Lung (tissue), 12 donors: Measurements from ENCODE around the gene ZNFX1. TPM values are rescaled to one million over a fixed set of nuclear protein-coding genes. Genes with fewer than 3 reads are reported as not detected.

Source experiments
- ATAC-seq: fragments of 200-7000 bp; cut with Tn5 transposase; one replicate; pipeline ENCODE4 v1.9.1; 2020; ENCODE audit warnings: moderate number of reproducible peaks; ENCODE audit not compliant: insufficient read depth, low FRiP score
- DNase-seq, 3 donors: peaks; one replicate each; pipeline ENCODE4 v3.0.0-alpha.2; 2013 to 2017
- H3K27ac ChIP-seq, 2 donors: one replicate each; pipeline ENCODE4 v1.5.1; 2013; ENCODE audit warnings: mild to moderate bottlenecking in 2 of 2, moderate library complexity in 2 of 2, control low read depth in 1 of 2, inconsistent platforms in 1 of 2, low read depth in 1 of 2, low read length in 1 of 2
- H3K27me3 ChIP-seq, 3 donors: one replicate each; pipeline ENCODE4 v1.5.1; 2013; ENCODE audit warnings: low read length in 2 of 3; ENCODE audit not compliant: control insufficient read depth in 3 of 3, insufficient read depth in 3 of 3
- H3K36me3 ChIP-seq, 4 donors: one replicate each; pipeline ENCODE4 v1.5.1; 2013; ENCODE audit warnings: low read length in 4 of 4, mild to moderate bottlenecking in 1 of 4, moderate library complexity in 1 of 4; ENCODE audit not compliant: control insufficient read depth in 4 of 4, insufficient read depth in 4 of 4
- H3K4me1 ChIP-seq, 5 donors: one replicate each; pipeline ENCODE4 v1.5.1; 2013; ENCODE audit warnings: low read length in 5 of 5, mild to moderate bottlenecking in 2 of 5, moderate library complexity in 1 of 5; ENCODE audit not compliant: control insufficient read depth in 5 of 5, insufficient read depth in 5 of 5
- H3K4me3 ChIP-seq: one replicate; pipeline ENCODE4 v1.5.1; 2013; ENCODE audit warnings: mild to moderate bottlenecking, control low read depth, moderate library complexity
- H3K9ac ChIP-seq, 2 donors: one replicate each; pipeline ENCODE4 v1.5.1; 2013; ENCODE audit warnings: low read length in 2 of 2, control low read depth in 1 of 2; ENCODE audit not compliant: insufficient read depth in 1 of 2
- H3K9me3 ChIP-seq, 4 donors: one replicate each; pipeline ENCODE4 v1.5.1; 2013; ENCODE audit warnings: low read length in 3 of 4, mild to moderate bottlenecking in 1 of 4, moderate library complexity in 1 of 4; ENCODE audit not compliant: control insufficient read depth in 4 of 4, insufficient read depth in 3 of 4
- CTCF ChIP-seq: IDR thresholded peaks from 2 replicates; pipeline ENCODE4 v1.5.1; 2012; ENCODE audit warnings: mild to moderate bottlenecking; ENCODE audit errors: control extremely low read depth, extremely low read depth
- WGBS, 2 donors: extraction: QIAGEN DNeasy Blood & Tissue Kit; methylation state at CpG; one replicate each; pipeline ENCODE4 v1.1.7; 2013; 5-methylcytosine and 5-hydroxymethylcytosine counted together
- polyA plus RNA-seq, 2 donors: library from polyadenylated mRNA; stranded (reverse); fragments of 200-250 nt; gene quantifications; one replicate each; pipeline ENCODE4 v1.2.1, GENCODE V29; 2013
- total RNA-seq, 2 donors: library from RNA; depleted of rRNA in 1 of 2; stranded (reverse); fragments of >200 nt in 1 of 2; gene quantifications; one replicate each; pipeline ENCODE4 v1.2.1, GENCODE V29; 2014 to 2021
- donor health status: control.
- donor health status: control.
- donor health status: Bipolar disorder and iron deficiency.
- donor health status: healthy.
- donor health status: DM: yes; HTN: yes; CAD: no.

The ZNFX1 gene
- total and polyA plus RNA-seq, 4 donors, result 9.5 to 33.9 (median 24.1) TPM

DNA sequence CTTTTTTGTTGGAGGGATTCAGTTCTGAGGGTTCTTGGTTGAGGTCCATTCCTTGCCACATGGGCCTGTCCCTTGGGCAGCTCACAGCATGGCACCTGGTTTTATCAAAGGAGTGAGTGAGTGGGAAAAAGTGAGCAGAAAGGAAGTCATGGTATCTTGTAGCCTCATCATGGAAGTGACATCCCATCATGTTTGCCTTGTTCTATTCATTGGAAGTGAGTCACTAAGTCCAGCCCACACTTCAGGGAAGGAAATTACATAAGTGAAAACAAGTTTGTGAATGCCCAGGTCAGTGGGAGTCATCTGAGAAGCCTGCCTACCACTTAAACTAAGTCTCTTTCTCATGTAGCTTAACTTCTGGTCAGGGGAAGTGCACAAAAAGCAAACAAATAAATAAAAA is 32.8 kb upstream of the ZNFX1 start:
- Histone ChIP-seq H3K27ac (no peak overlapping the region), H3K4me1 (no peaks in the 10 kb centered on the region)
- DNase-seq, result no peak

DNA sequence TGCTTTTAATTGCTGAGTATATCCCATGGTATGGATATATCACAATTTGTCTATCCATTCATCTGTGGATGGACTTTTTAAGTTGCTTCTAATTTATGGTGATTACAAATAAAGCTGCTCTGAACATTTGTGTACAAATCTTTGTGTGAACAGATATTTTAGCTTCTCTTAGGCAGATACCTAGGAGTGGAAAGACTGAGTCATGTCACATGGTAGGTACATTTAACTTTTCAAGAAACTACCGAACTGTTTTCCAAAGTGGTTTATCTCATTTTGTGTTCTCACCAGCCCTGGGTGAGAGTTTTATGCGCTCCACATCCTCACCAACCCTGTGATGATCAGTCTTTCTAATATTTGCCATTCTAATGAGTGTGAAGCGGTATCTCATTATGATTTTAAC is 31.0 kb upstream of the ZNFX1 start:
- no peak overlapping the region for H3K9ac ChIP-seq
- H3K4me1 ChIP-seq, result no peaks in the 10 kb centered on the region
- H3K27ac ChIP-seq, result no peak overlapping the region
- no peaks in the 10 kb centered on the region for H3K36me3 ChIP-seq
- no peak for TF ChIP-seq CTCF
- no peak overlapping the region for H3K4me3 ChIP-seq
- ATAC-seq, result no peak
- peaks cover 0 to 5% (median 0%) of the 10 kb centered on the region in 3 donors for H3K27me3 ChIP-seq
- no peak for DNase-seq
- 89 to 93% methylated on average over 3 of the region's 3 CpGs for WGBS, 2 donors
- peaks cover 0 to 3% (median 0%) of the 10 kb centered on the region in 4 donors for H3K9me3 ChIP-seq

More for the DNA sequence above, 32.8 kb upstream of the ZNFX1 start:
- no peak for TF ChIP-seq CTCF
- Histone ChIP-seq H3K27me3 (peaks cover 0 to 19% (median 3%) of the 10 kb centered on the region in 3 donors), H3K9me3 (peaks cover 0 to 3% (median 0%) of the 10 kb centered on the region in 4 donors), H3K9ac (no peak overlapping the region), H3K4me3 (no peak overlapping the region), H3K36me3 (no peaks in the 10 kb centered on the region)
- no peak for ATAC-seq

- Histone ChIP-seq H3K27me3 (peaks cover 0 to 5% (median 0%) of the 10 kb centered on the region in 3 donors), H3K4me3 (no peak overlapping the region), H3K9ac (no peak overlapping the region), H3K36me3 (no peaks in the 10 kb centered on the region), H3K4me1 (peaks cover 0 to 7% (median 0%) of the 10 kb centered on the region in 5 donors), H3K27ac (no peak overlapping the region), H3K9me3 (peaks cover 0 to 3% (median 0%) of the 10 kb centered on the region in 4 donors)
- no peak for TF ChIP-seq CTCF
- no peak for ATAC-seq
- 56 to 60% methylated on average over 10 of the region's 10 CpGs for WGBS, 2 donors
- no peak for DNase-seq
These were observed 29.2 kb upstream of the ZNFX1 start for GRCh38 chr20:49306903-49307620.
